H1 (cell line): ENCODE measurements around the gene GFRAL. TPM values are rescaled to one million over a fixed set of nuclear protein-coding genes. Genes with fewer than 3 reads are reported as not detected.

ENCODE experiments used
- CTCF ChIA-PET: fragments of 300-600 bp; sonication (Branson Sonifier 250); formaldehyde crosslinking; loops from one replicate; lab custom pipeline; 2021; ENCODE audit not compliant: partially characterized antibody; lab: Charles Lee
- POLR2A ChIA-PET: fragments of 300-600 bp; sonication (Branson Sonifier 250); formaldehyde crosslinking; loops from one replicate; lab custom pipeline; 2021; ENCODE audit warnings: inconsistent platforms; ENCODE audit not compliant: partially characterized antibody; lab: Charles Lee
- DNase-seq, 2 experiments: peaks; one replicate each; pipeline versions ENCODE4 v3.0.0 to v3.0.0-alpha.2; 2010 to 2022; ENCODE audit warnings: low spot score in 2 of 2, low read depth in 1 of 2, mixed read lengths in 1 of 2
- FAIRE-seq: peaks from 2 replicates; lab custom pipeline; 2011; peaks lifted over from hg19 to GRCh38; lab: Jason Lieb, UNC
- H2AFZ ChIP-seq: 2 replicates; pipeline ENCODE4 v1.8.1; 2012; ENCODE audit warnings: low read length, inconsistent platforms
- H2AK5ac ChIP-seq: 2 replicates; pipeline ENCODE4 v1.6.1; 2013; ENCODE audit warnings: low read depth, low read length
- H2BK120ac ChIP-seq: replicated peaks from 2 replicates; pipeline ENCODE3; 2013; ENCODE audit warnings: low read depth, low read length, inconsistent platforms
- H2BK12ac ChIP-seq: 2 replicates; pipeline ENCODE4 v1.6.1; 2013; ENCODE audit warnings: low read depth, low read length
- H2BK15ac ChIP-seq: 2 replicates; pipeline ENCODE4 v1.6.1; 2013; ENCODE audit warnings: low read length
- H2BK20ac ChIP-seq: 2 replicates; pipeline ENCODE4 v1.6.1; 2013; ENCODE audit warnings: low read length
- H2BK5ac ChIP-seq: 2 replicates; pipeline ENCODE4 v1.6.1; 2013; ENCODE audit warnings: low read depth, low read length
- H3K14ac ChIP-seq: 2 replicates; pipeline ENCODE4 v1.6.1; 2013; ENCODE audit warnings: inconsistent platforms; ENCODE audit not compliant: insufficient read length
- H3K18ac ChIP-seq: 2 replicates; pipeline ENCODE4 v1.6.1; 2013; ENCODE audit warnings: low read length; ENCODE audit errors: extremely low read depth
- H3K23ac ChIP-seq: 2 replicates; pipeline ENCODE4 v1.6.1; 2013; ENCODE audit warnings: inconsistent platforms; ENCODE audit not compliant: insufficient read length
- H3K23me2 ChIP-seq: 2 replicates; pipeline ENCODE4 v1.6.1; 2013; ENCODE audit warnings: low read depth, low read length
- H3K27ac ChIP-seq: 2 replicates; pipeline ENCODE4 v1.6.1; 2011; ENCODE audit warnings: low read depth, low read length, inconsistent platforms
- H3K27me3 ChIP-seq, 4 experiments: replicated peaks in 1 of 4; 1 replicate in 1 of 4; 2 replicates in 3 of 4; pipeline versions ENCODE4 v1.6.1 to v1.8.1; 2011 to 2013; ENCODE audit warnings: low read length in 3 of 4, mild to moderate bottlenecking in 3 of 4, inconsistent platforms in 2 of 4, mixed read lengths in 2 of 4, moderate library complexity in 1 of 4; ENCODE audit not compliant: control insufficient read depth in 3 of 4, insufficient read depth in 3 of 4; ENCODE audit errors: extremely low read depth in 1 of 4
- H3K36me3 ChIP-seq, 4 experiments: 2 replicates each; pipeline versions ENCODE4 v1.6.1 to v1.8.1; 2011 to 2013; ENCODE audit warnings: mild to moderate bottlenecking in 4 of 4, low read length in 3 of 4, moderate library complexity in 2 of 4, control low read depth in 1 of 4, inconsistent platforms in 1 of 4; ENCODE audit not compliant: insufficient read depth in 4 of 4, control insufficient read depth in 2 of 4
- H3K4ac ChIP-seq: replicated peaks from 2 replicates; pipeline ENCODE3; 2013; ENCODE audit warnings: low read length, low read depth, mixed read lengths, inconsistent platforms; ENCODE audit not compliant: insufficient read length
- H3K4me1 ChIP-seq, 4 experiments: replicated peaks in 1 of 4; 1 replicate in 1 of 4; 2 replicates in 3 of 4; pipeline versions ENCODE4 v1.6.1 to v1.8.1; 2011 to 2013; ENCODE audit warnings: low read length in 3 of 4, inconsistent platforms in 2 of 4, mixed read lengths in 1 of 4; ENCODE audit not compliant: insufficient read depth in 4 of 4, control insufficient read depth in 3 of 4
- H3K4me2 ChIP-seq, 2 experiments: 2 replicates each; pipeline versions ENCODE4 v1.6.1 to v1.8.1; 2011 to 2013; ENCODE audit warnings: low read depth in 2 of 2, low read length in 2 of 2, control low read depth in 1 of 2, inconsistent platforms in 1 of 2, mild to moderate bottlenecking in 1 of 2; ENCODE audit not compliant: insufficient read depth in 1 of 2
- H3K4me3 ChIP-seq, 4 experiments: fragments of 200-600, 300-600 bp in 1 of 4; sonication (generic), shearing (Covaris generic), sonication (Bioruptor Twin) in 1 of 4; 2 replicates each; pipeline versions ENCODE4 v1.5.1 to v1.8.1; 2011 to 2016; ENCODE audit warnings: low read length in 4 of 4, low read depth in 3 of 4, control low read depth in 2 of 4, inconsistent platforms in 2 of 4, mild to moderate bottlenecking in 2 of 4, mixed read lengths in 1 of 4, moderate library complexity in 1 of 4; ENCODE audit not compliant: insufficient read depth in 2 of 4; ENCODE audit errors: extremely low read depth in 1 of 4
- H3K56ac ChIP-seq: replicated peaks from 2 replicates; pipeline ENCODE3; 2013; ENCODE audit warnings: low read depth, mild to moderate bottlenecking, mixed read lengths, low read length, inconsistent platforms; ENCODE audit not compliant: insufficient read length
- H3K79me1 ChIP-seq: 2 replicates; pipeline ENCODE4 v1.6.1; 2013; ENCODE audit warnings: low read depth, low read length, control low read depth
- H3K79me2 ChIP-seq, 2 experiments: 2 replicates each; pipeline versions ENCODE4 v1.6.1 to v1.8.1; 2012 to 2013; ENCODE audit warnings: low read length in 2 of 2, mild to moderate bottlenecking in 2 of 2, inconsistent platforms in 1 of 2; ENCODE audit not compliant: insufficient read depth in 2 of 2, control insufficient read depth in 1 of 2
- H3K9ac ChIP-seq, 4 experiments: replicated peaks in 1 of 4; 1 replicate in 1 of 4; 2 replicates in 3 of 4; pipeline versions ENCODE4 v1.6.1 to v1.8.1; 2011 to 2013; ENCODE audit warnings: low read depth in 3 of 4, low read length in 3 of 4, control low read depth in 2 of 4, mild to moderate bottlenecking in 2 of 4, moderate library complexity in 2 of 4, inconsistent platforms in 1 of 4; ENCODE audit errors: extremely low read depth in 1 of 4
- H3K9me3 ChIP-seq, 2 experiments: 2 replicates each; pipeline versions ENCODE4 v1.6.1 to v1.8.1; 2012 to 2013; ENCODE audit warnings: mild to moderate bottlenecking in 2 of 2, moderate library complexity in 2 of 2, control low read depth in 1 of 2, inconsistent platforms in 1 of 2, low read depth in 1 of 2, low read length in 1 of 2, mixed read lengths in 1 of 2; ENCODE audit not compliant: insufficient read depth in 2 of 2
- H4K20me1 ChIP-seq, 2 experiments: replicated peaks in 1 of 2; 2 replicates each; pipeline versions ENCODE3 to v1.8.1; 2011 to 2013; ENCODE audit warnings: inconsistent platforms in 2 of 2, low read length in 2 of 2, mild to moderate bottlenecking in 1 of 2; ENCODE audit not compliant: insufficient read depth in 2 of 2, control insufficient read depth in 1 of 2
- H4K5ac ChIP-seq: 2 replicates; pipeline ENCODE4 v1.6.1; 2013; ENCODE audit warnings: low read length, low read depth, mixed read lengths, inconsistent platforms; ENCODE audit not compliant: insufficient read length
- H4K8ac ChIP-seq: 2 replicates; pipeline ENCODE4 v1.8.0; 2013; ENCODE audit warnings: mild to moderate bottlenecking, moderate library complexity, low read length, inconsistent platforms; ENCODE audit not compliant: insufficient read depth; ENCODE audit errors: extremely low read depth
- H4K91ac ChIP-seq: replicated peaks from 2 replicates; pipeline ENCODE3; 2013; ENCODE audit warnings: low read length, mixed read lengths, inconsistent platforms; ENCODE audit not compliant: insufficient read length
- ASH2L ChIP-seq: fragments of 200-600, 300-600 bp; sonication (generic); IDR thresholded peaks from one replicate; pipeline ENCODE4 v1.7.1; 2017; ENCODE audit warnings: low read length
- ATF3 ChIP-seq: IDR thresholded peaks from 2 replicates; pipeline ENCODE4 v1.6.1; 2011; ENCODE audit warnings: low read depth, mild to moderate bottlenecking, low read length; ENCODE audit not compliant: insufficient read depth
- E2F6 ChIP-seq: IDR thresholded peaks from 2 replicates; pipeline ENCODE4 v1.6.1; 2012; ENCODE audit warnings: inconsistent platforms
- HDAC2 ChIP-seq, 2 experiments: fragments of 300-600 bp in 1 of 2; sonication (generic) in 1 of 2; IDR thresholded peaks; 2 replicates each; pipeline ENCODE4 v1.6.1; 2011 to 2012; ENCODE audit warnings: low read depth in 2 of 2, low read length in 2 of 2, mild to moderate bottlenecking in 2 of 2, moderate library complexity in 2 of 2, borderline replicate concordance in 1 of 2, inconsistent platforms in 1 of 2
- HDAC6 ChIP-seq: IDR thresholded peaks from one replicate; pipeline ENCODE4 v1.7.1; 2012; ENCODE audit warnings: low read depth, mild to moderate bottlenecking, inconsistent platforms, low read length, moderate library complexity
- JUND ChIP-seq: IDR thresholded peaks from 2 replicates; pipeline ENCODE4 v1.6.1; 2011; ENCODE audit warnings: mild to moderate bottlenecking, improper control_type of control experiment, low read length
- NRF1 ChIP-seq: IDR thresholded peaks from 2 replicates; pipeline ENCODE4 v1.6.1; 2011; ENCODE audit warnings: mild to moderate bottlenecking, low read depth, low read length, improper control_type of control experiment
- RNF2 ChIP-seq: fragments of 200-900, 300-1000 bp; sonication (generic); IDR thresholded peaks from 2 replicates; pipeline ENCODE4 v1.7.1; 2016; ENCODE audit warnings: borderline replicate concordance, low read depth, mild to moderate bottlenecking, antibody characterized with exemption, low read length; ENCODE audit not compliant: poor library complexity, severe bottlenecking; ENCODE audit errors: missing control alignments
- RXRA ChIP-seq: IDR thresholded peaks from 2 replicates; pipeline ENCODE4 v1.6.1; 2011; ENCODE audit warnings: low read depth, mild to moderate bottlenecking, low read length, moderate library complexity; ENCODE audit not compliant: insufficient read depth
- TAF7 ChIP-seq: optimal IDR thresholded peaks from 2 replicates; pipeline ENCODE3; 2011; ENCODE audit warnings: low read depth, mild to moderate bottlenecking, inconsistent platforms, low read length, moderate library complexity, borderline replicate concordance
- USF2 ChIP-seq: IDR thresholded peaks from 2 replicates; pipeline ENCODE4 v1.6.1; 2011; ENCODE audit warnings: low read length, improper control_type of control experiment
- WGBS, 2 experiments: shearing (Covaris generic) in 1 of 2; methylation state at CpG; one replicate each; pipeline versions ENCODE4 v1.1.6 to v1.1.7; 2013 to 2015; ENCODE audit warnings: low lambda C conversion rate in 2 of 2, mixed read lengths in 2 of 2, inconsistent platforms in 1 of 2, low coverage in 1 of 2, missing lambda C conversion rate in 1 of 2; ENCODE audit not compliant: insufficient replicate concordance in 2 of 2, insufficient coverage in 1 of 2, insufficient read length in 1 of 2; ENCODE audit errors: extremely low coverage in 1 of 2, missing lambda C conversion rate in 1 of 2; 5-methylcytosine and 5-hydroxymethylcytosine counted together
- polyA plus RNA-seq, 7 experiments: library from polyadenylated mRNA; depleted of rRNA in 3 of 7; stranded (reverse) in 5 of 7; unstranded in 2 of 7; fragments of >200 nt in 5 of 7; fragments of 200-250 nt in 2 of 7; gene quantifications; 1 replicate in 5 of 7; 2 replicates in 1 of 7; 4 replicates in 1 of 7; pipeline versions ENCODE4 v1.2.1 to v1.2.3, GENCODE V29; 2011 to 2013; ENCODE audit warnings: missing spikeins in 2 of 7, mixed read lengths in 2 of 7
- total RNA-seq: library from RNA; stranded (reverse); fragmentation: NEBNext Ultra II Directional; extraction: Animal tissue kit (Norgen Biotek cat#: 25700); gene quantifications from 2 replicates; pipeline ENCODE4 v1.2.1, GENCODE V29; 2021

Gene GFRAL
- total and polyA plus RNA-seq, 2 of the 8 experiments (the other 6 are each of a cell fraction or from before 2014, with no cell fraction given): not detected

- Histone ChIP-seq H3K4me3 (no peak overlapping the region), H3K23me2 (no peaks in the 10 kb centered on the region), H2BK120ac (no peak overlapping the region), H2BK15ac (no peak overlapping the region), H2AK5ac (no peak overlapping the region), H3K4ac (no peak overlapping the region), H3K9ac (no peak overlapping the region), H3K4me2 (no peak overlapping the region), H2BK20ac (no peak overlapping the region), H3K4me1 (no peaks in the 10 kb centered on the region), H2BK12ac (no peak overlapping the region), H3K18ac (no peak overlapping the region), H4K5ac (no peak overlapping the region), H4K91ac (no peak overlapping the region), H3K79me1 (no peaks in the 10 kb centered on the region), H3K27ac (no peak overlapping the region), H3K23ac (no peak overlapping the region), H4K20me1 (no peaks in the 10 kb centered on the region), H3K79me2 (no peaks in the 10 kb centered on the region), H2AFZ (no peak overlapping the region), H2BK5ac (no peak overlapping the region), H4K8ac (no peak overlapping the region), H3K27me3 (no peaks in the 10 kb centered on the region), H3K9me3 (no peaks in the 10 kb centered on the region), H3K14ac (no peak overlapping the region), H3K36me3 (no peaks in the 10 kb centered on the region), H3K56ac (no peak overlapping the region)
- 100% methylated on average over 2 of the region's 2 CpGs; no CpG with 5 or more reads in 1 of the 2 experiments for WGBS, 2 experiments
- DNase-seq: no peak
- POLR2A ChIA-PET: no interaction called here
- FAIRE-seq: no peak
- CTCF ChIA-PET: no interaction called here
- TF ChIP-seq HDAC6 (no peak), ASH2L (no peak), NRF1 (no peak), TAF7 (no peak), JUND (no peak), E2F6 (no peak), ATF3 (no peak), HDAC2 (IDR thresholded peaks at IDR 0.05; ENCODE audit: borderline replicate concordance in 1 of 2, low read depth in 2 of 2, low read length in 2 of 2) (no peak), USF2 (no peak), RNF2 (no peak), RXRA (no peak)
These were observed 36.5 kb upstream of the GFRAL start for GRCh38 chr6:55290736-55291135.
